H1 (cell line): ENCODE data around the gene GJA10. TPM values are rescaled to one million over a fixed set of nuclear protein-coding genes. Genes with fewer than 3 reads are reported as not detected.

Experiments used
- CTCF ChIA-PET: fragments of 300-600 bp; sonication (Branson Sonifier 250); formaldehyde crosslinking; loops from one replicate; lab custom pipeline; 2021; ENCODE audit not compliant: partially characterized antibody; lab: Charles Lee
- POLR2A ChIA-PET: fragments of 300-600 bp; sonication (Branson Sonifier 250); formaldehyde crosslinking; loops from one replicate; lab custom pipeline; 2021; ENCODE audit warnings: inconsistent platforms; ENCODE audit not compliant: partially characterized antibody; lab: Charles Lee
- DNase-seq, 2 experiments: peaks; one replicate each; pipeline versions ENCODE4 v3.0.0 to v3.0.0-alpha.2; 2010 to 2022; ENCODE audit warnings: low spot score in 2 of 2, low read depth in 1 of 2, mixed read lengths in 1 of 2
- FAIRE-seq: peaks from 2 replicates; lab custom pipeline; 2011; peaks lifted over from hg19 to GRCh38; lab: Jason Lieb, UNC
- H2AFZ ChIP-seq: 2 replicates; pipeline ENCODE4 v1.8.1; 2012; ENCODE audit warnings: low read length, inconsistent platforms
- H2AK5ac ChIP-seq: 2 replicates; pipeline ENCODE4 v1.6.1; 2013; ENCODE audit warnings: low read depth, low read length
- H2BK120ac ChIP-seq: replicated peaks from 2 replicates; pipeline ENCODE3; 2013; ENCODE audit warnings: low read depth, low read length, inconsistent platforms
- H2BK12ac ChIP-seq: 2 replicates; pipeline ENCODE4 v1.6.1; 2013; ENCODE audit warnings: low read depth, low read length
- H2BK15ac ChIP-seq: 2 replicates; pipeline ENCODE4 v1.6.1; 2013; ENCODE audit warnings: low read length
- H2BK20ac ChIP-seq: 2 replicates; pipeline ENCODE4 v1.6.1; 2013; ENCODE audit warnings: low read length
- H2BK5ac ChIP-seq: 2 replicates; pipeline ENCODE4 v1.6.1; 2013; ENCODE audit warnings: low read depth, low read length
- H3K14ac ChIP-seq: 2 replicates; pipeline ENCODE4 v1.6.1; 2013; ENCODE audit warnings: inconsistent platforms; ENCODE audit not compliant: insufficient read length
- H3K18ac ChIP-seq: 2 replicates; pipeline ENCODE4 v1.6.1; 2013; ENCODE audit warnings: low read length; ENCODE audit errors: extremely low read depth
- H3K23ac ChIP-seq: 2 replicates; pipeline ENCODE4 v1.6.1; 2013; ENCODE audit warnings: inconsistent platforms; ENCODE audit not compliant: insufficient read length
- H3K23me2 ChIP-seq: 2 replicates; pipeline ENCODE4 v1.6.1; 2013; ENCODE audit warnings: low read depth, low read length
- H3K27ac ChIP-seq: 2 replicates; pipeline ENCODE4 v1.6.1; 2011; ENCODE audit warnings: low read depth, low read length, inconsistent platforms
- H3K27me3 ChIP-seq, 4 experiments: replicated peaks in 1 of 4; 1 replicate in 1 of 4; 2 replicates in 3 of 4; pipeline versions ENCODE4 v1.6.1 to v1.8.1; 2011 to 2013; ENCODE audit warnings: low read length in 3 of 4, mild to moderate bottlenecking in 3 of 4, inconsistent platforms in 2 of 4, mixed read lengths in 2 of 4, moderate library complexity in 1 of 4; ENCODE audit not compliant: control insufficient read depth in 3 of 4, insufficient read depth in 3 of 4; ENCODE audit errors: extremely low read depth in 1 of 4
- H3K36me3 ChIP-seq, 4 experiments: 2 replicates each; pipeline versions ENCODE4 v1.6.1 to v1.8.1; 2011 to 2013; ENCODE audit warnings: mild to moderate bottlenecking in 4 of 4, low read length in 3 of 4, moderate library complexity in 2 of 4, control low read depth in 1 of 4, inconsistent platforms in 1 of 4; ENCODE audit not compliant: insufficient read depth in 4 of 4, control insufficient read depth in 2 of 4
- H3K4ac ChIP-seq: replicated peaks from 2 replicates; pipeline ENCODE3; 2013; ENCODE audit warnings: low read length, low read depth, mixed read lengths, inconsistent platforms; ENCODE audit not compliant: insufficient read length
- H3K4me1 ChIP-seq, 4 experiments: replicated peaks in 1 of 4; 1 replicate in 1 of 4; 2 replicates in 3 of 4; pipeline versions ENCODE4 v1.6.1 to v1.8.1; 2011 to 2013; ENCODE audit warnings: low read length in 3 of 4, inconsistent platforms in 2 of 4, mixed read lengths in 1 of 4; ENCODE audit not compliant: insufficient read depth in 4 of 4, control insufficient read depth in 3 of 4
- H3K4me2 ChIP-seq, 2 experiments: 2 replicates each; pipeline versions ENCODE4 v1.6.1 to v1.8.1; 2011 to 2013; ENCODE audit warnings: low read depth in 2 of 2, low read length in 2 of 2, control low read depth in 1 of 2, inconsistent platforms in 1 of 2, mild to moderate bottlenecking in 1 of 2; ENCODE audit not compliant: insufficient read depth in 1 of 2
- H3K4me3 ChIP-seq, 4 experiments: fragments of 200-600, 300-600 bp in 1 of 4; sonication (generic), shearing (Covaris generic), sonication (Bioruptor Twin) in 1 of 4; 2 replicates each; pipeline versions ENCODE4 v1.5.1 to v1.8.1; 2011 to 2016; ENCODE audit warnings: low read length in 4 of 4, low read depth in 3 of 4, control low read depth in 2 of 4, inconsistent platforms in 2 of 4, mild to moderate bottlenecking in 2 of 4, mixed read lengths in 1 of 4, moderate library complexity in 1 of 4; ENCODE audit not compliant: insufficient read depth in 2 of 4; ENCODE audit errors: extremely low read depth in 1 of 4
- H3K56ac ChIP-seq: replicated peaks from 2 replicates; pipeline ENCODE3; 2013; ENCODE audit warnings: low read depth, mild to moderate bottlenecking, mixed read lengths, low read length, inconsistent platforms; ENCODE audit not compliant: insufficient read length
- H3K79me1 ChIP-seq: 2 replicates; pipeline ENCODE4 v1.6.1; 2013; ENCODE audit warnings: low read depth, low read length, control low read depth
- H3K79me2 ChIP-seq, 2 experiments: 2 replicates each; pipeline versions ENCODE4 v1.6.1 to v1.8.1; 2012 to 2013; ENCODE audit warnings: low read length in 2 of 2, mild to moderate bottlenecking in 2 of 2, inconsistent platforms in 1 of 2; ENCODE audit not compliant: insufficient read depth in 2 of 2, control insufficient read depth in 1 of 2
- H3K9ac ChIP-seq, 4 experiments: replicated peaks in 1 of 4; 1 replicate in 1 of 4; 2 replicates in 3 of 4; pipeline versions ENCODE4 v1.6.1 to v1.8.1; 2011 to 2013; ENCODE audit warnings: low read depth in 3 of 4, low read length in 3 of 4, control low read depth in 2 of 4, mild to moderate bottlenecking in 2 of 4, moderate library complexity in 2 of 4, inconsistent platforms in 1 of 4; ENCODE audit errors: extremely low read depth in 1 of 4
- H3K9me3 ChIP-seq, 2 experiments: 2 replicates each; pipeline versions ENCODE4 v1.6.1 to v1.8.1; 2012 to 2013; ENCODE audit warnings: mild to moderate bottlenecking in 2 of 2, moderate library complexity in 2 of 2, control low read depth in 1 of 2, inconsistent platforms in 1 of 2, low read depth in 1 of 2, low read length in 1 of 2, mixed read lengths in 1 of 2; ENCODE audit not compliant: insufficient read depth in 2 of 2
- H4K20me1 ChIP-seq, 2 experiments: replicated peaks in 1 of 2; 2 replicates each; pipeline versions ENCODE3 to v1.8.1; 2011 to 2013; ENCODE audit warnings: inconsistent platforms in 2 of 2, low read length in 2 of 2, mild to moderate bottlenecking in 1 of 2; ENCODE audit not compliant: insufficient read depth in 2 of 2, control insufficient read depth in 1 of 2
- H4K5ac ChIP-seq: 2 replicates; pipeline ENCODE4 v1.6.1; 2013; ENCODE audit warnings: low read length, low read depth, mixed read lengths, inconsistent platforms; ENCODE audit not compliant: insufficient read length
- H4K8ac ChIP-seq: 2 replicates; pipeline ENCODE4 v1.8.0; 2013; ENCODE audit warnings: mild to moderate bottlenecking, moderate library complexity, low read length, inconsistent platforms; ENCODE audit not compliant: insufficient read depth; ENCODE audit errors: extremely low read depth
- H4K91ac ChIP-seq: replicated peaks from 2 replicates; pipeline ENCODE3; 2013; ENCODE audit warnings: low read length, mixed read lengths, inconsistent platforms; ENCODE audit not compliant: insufficient read length
- CHD1 ChIP-seq: IDR thresholded peaks from 2 replicates; pipeline ENCODE4 v1.6.1; 2012; ENCODE audit warnings: low read depth, low read length, improper control_type of control experiment
- POLR2AphosphoS5 ChIP-seq: IDR thresholded peaks from 2 replicates; pipeline ENCODE4 v1.6.1; 2011; ENCODE audit warnings: low read depth, low read length
- RBBP5 ChIP-seq: IDR thresholded peaks from 2 replicates; pipeline ENCODE4 v1.7.1; 2012; ENCODE audit warnings: low read depth, mild to moderate bottlenecking, inconsistent platforms, low read length, moderate library complexity, borderline replicate concordance
- WGBS, 2 experiments: shearing (Covaris generic) in 1 of 2; methylation state at CpG; one replicate each; pipeline versions ENCODE4 v1.1.6 to v1.1.7; 2013 to 2015; ENCODE audit warnings: low lambda C conversion rate in 2 of 2, mixed read lengths in 2 of 2, inconsistent platforms in 1 of 2, low coverage in 1 of 2, missing lambda C conversion rate in 1 of 2; ENCODE audit not compliant: insufficient replicate concordance in 2 of 2, insufficient coverage in 1 of 2, insufficient read length in 1 of 2; ENCODE audit errors: extremely low coverage in 1 of 2, missing lambda C conversion rate in 1 of 2; 5-methylcytosine and 5-hydroxymethylcytosine counted together
- polyA plus RNA-seq, 7 experiments: library from polyadenylated mRNA; depleted of rRNA in 3 of 7; stranded (reverse) in 5 of 7; unstranded in 2 of 7; fragments of >200 nt in 5 of 7; fragments of 200-250 nt in 2 of 7; gene quantifications; 1 replicate in 5 of 7; 2 replicates in 1 of 7; 4 replicates in 1 of 7; pipeline versions ENCODE4 v1.2.1 to v1.2.3, GENCODE V29; 2011 to 2013; ENCODE audit warnings: missing spikeins in 2 of 7, mixed read lengths in 2 of 7
- total RNA-seq: library from RNA; stranded (reverse); fragmentation: NEBNext Ultra II Directional; extraction: Animal tissue kit (Norgen Biotek cat#: 25700); gene quantifications from 2 replicates; pipeline ENCODE4 v1.2.1, GENCODE V29; 2021

The GJA10 gene
- total and polyA plus RNA-seq, 2 of the 8 experiments (the other 6 are each of a cell fraction or from before 2014, with no cell fraction given) = 0.21 TPM; not detected in 1

DNA sequence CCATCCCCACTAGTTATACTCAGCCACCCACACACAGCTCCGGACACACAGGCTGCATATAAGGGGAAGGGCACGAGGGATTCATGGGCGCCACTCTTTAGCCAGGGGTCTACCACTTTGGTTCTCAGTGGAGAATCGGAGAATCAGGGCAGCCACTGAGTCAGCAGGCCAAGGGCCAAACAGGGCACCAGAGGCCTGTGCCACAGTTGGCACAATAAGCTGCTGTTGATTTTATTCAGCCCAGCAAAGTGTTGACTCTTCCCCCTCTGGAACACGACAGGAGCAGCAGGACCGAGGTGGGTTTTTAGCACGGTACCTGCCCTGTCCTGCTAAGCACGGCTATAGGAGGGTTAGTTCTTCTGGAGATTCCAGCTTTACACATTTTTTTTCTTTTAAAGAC lies 48.3 kb downstream of the GJA10 start:
- H3K79me2 ChIP-seq = no peaks in the 10 kb centered on the region
- no peak overlapping the region for H4K91ac ChIP-seq
- no peak overlapping the region for H3K23ac ChIP-seq
- no peak overlapping the region for H2AFZ ChIP-seq
- no peak overlapping the region for H3K4me2 ChIP-seq
- H3K4me3 ChIP-seq = no peak overlapping the region
- no peak overlapping the region for H4K8ac ChIP-seq
- no peak overlapping the region for H2AK5ac ChIP-seq
- no peak overlapping the region for H2BK5ac ChIP-seq
- no peaks in the 10 kb centered on the region for H3K36me3 ChIP-seq
- H2BK15ac ChIP-seq = no peak overlapping the region
- H3K14ac ChIP-seq = no peak overlapping the region
- H4K20me1 ChIP-seq = no peaks in the 10 kb centered on the region
- H3K79me1 ChIP-seq = no peaks in the 10 kb centered on the region
- TF ChIP-seq POLR2AphosphoS5 (no peak), RBBP5 (no peak), CHD1 (no peak)
- no peak overlapping the region for H3K4ac ChIP-seq
- no peak overlapping the region for H2BK120ac ChIP-seq
- no peak overlapping the region for H3K27ac ChIP-seq
- H4K5ac ChIP-seq = no peak overlapping the region
- no peak overlapping the region for H2BK12ac ChIP-seq
- no peaks in the 10 kb centered on the region for H3K23me2 ChIP-seq
- H3K4me1 ChIP-seq = no peaks in the 10 kb centered on the region; a peak in 2 of 7 replicates
- CTCF ChIA-PET = interaction anchor here (0.6 to 6.3 kb wide), 17 partner anchors 9 to 536 kb away, joined by 3 to 71 read pairs (median 5); no protein-coding TSS in a partner anchor
- POLR2A ChIA-PET = no interaction called here
- no peak for FAIRE-seq
- no peaks in the 10 kb centered on the region for H3K27me3 ChIP-seq
- H3K9ac ChIP-seq = no peak overlapping the region
- no peak overlapping the region for H2BK20ac ChIP-seq
- no peak overlapping the region for H3K56ac ChIP-seq
- H3K18ac ChIP-seq = no peak overlapping the region
- 95% methylated on average over 8 of the region's 8 CpGs; no CpG with 5 or more reads in 1 of the 2 experiments for WGBS, 2 experiments
- DNase-seq = no peak
- no peaks in the 10 kb centered on the region for H3K9me3 ChIP-seq
